Endothelial cell of umbilical vein (primary cell): ENCODE results near the gene STAT5A. TPM values are rescaled to one million over a fixed set of nuclear protein-coding genes. Genes with fewer than 3 reads are reported as not detected.

ENCODE experiments used
- BruUV-seq: library from RNA; stranded (reverse); fragments of 400-500 nt; replicated peaks from 2 replicates; lab custom pipeline; 2021; lab: Mats Ljungman, UMichigan
- CTCF ChIA-PET: fragments of 300-600, 350-600 bp; sonication (Branson Sonifier 250); formaldehyde crosslinking; loops from one replicate; lab custom pipeline; 2021; ENCODE audit warnings: antibody characterized with exemption, inconsistent platforms; lab: Charles Lee
- POLR2A ChIA-PET: fragments of 300-600, 350-600 bp; sonication (Branson Sonifier 250); formaldehyde crosslinking; loops from one replicate; lab custom pipeline; 2021; ENCODE audit warnings: antibody characterized with exemption, inconsistent platforms; lab: Charles Lee
- DNase-seq: peaks from one replicate; pipeline ENCODE4 v3.0.0-alpha.2; 2011; ENCODE audit warnings: low read depth, low spot score
- FAIRE-seq: peaks from 2 replicates; lab custom pipeline; 2011; peaks lifted over from hg19 to GRCh38; lab: Jason Lieb, UNC
- H2AFZ ChIP-seq: 2 replicates; pipeline ENCODE4 v1.6.0; 2012; ENCODE audit warnings: low read depth, low read length, control low read depth, inconsistent platforms
- H3K27ac ChIP-seq: 2 replicates; pipeline ENCODE4 v1.5.1; 2011; ENCODE audit warnings: low read depth, mild to moderate bottlenecking, control low read depth, low read length, moderate library complexity; ENCODE audit not compliant: insufficient read depth
- H3K27me3 ChIP-seq, 2 experiments: 2 replicates each; pipeline versions ENCODE4 v1.6.0 to v1.6.1; 2011; ENCODE audit warnings: low read length in 2 of 2, mixed read lengths in 1 of 2; ENCODE audit not compliant: control insufficient read depth in 2 of 2, insufficient read depth in 2 of 2
- H3K36me3 ChIP-seq, 2 experiments: 2 replicates in 1 of 2; 3 replicates in 1 of 2; pipeline ENCODE4 v1.5.1; 2011; ENCODE audit warnings: low read length in 2 of 2, mild to moderate bottlenecking in 1 of 2, moderate library complexity in 1 of 2; ENCODE audit not compliant: control insufficient read depth in 2 of 2, insufficient read depth in 2 of 2; ENCODE audit errors: extremely low read depth in 1 of 2
- H3K4me1 ChIP-seq: 3 replicates; pipeline ENCODE4 v1.5.1; 2011; ENCODE audit warnings: mild to moderate bottlenecking, low read length; ENCODE audit not compliant: control insufficient read depth, insufficient read depth; ENCODE audit errors: extremely low read depth
- H3K4me2 ChIP-seq: 2 replicates; pipeline ENCODE4 v1.6.1; 2011; ENCODE audit warnings: low read length, control low read depth, mixed read lengths; ENCODE audit not compliant: insufficient read depth
- H3K4me3 ChIP-seq, 3 experiments: fragments of 200-600 bp in 1 of 3; sonication (generic), shearing (Covaris generic) in 1 of 3; replicated peaks in 1 of 3; 2 replicates each; pipeline ENCODE4 v1.5.1; 2011 to 2016; ENCODE audit warnings: control low read depth in 3 of 3, low read length in 3 of 3, mild to moderate bottlenecking in 2 of 3, inconsistent platforms in 1 of 3, low read depth in 1 of 3, moderate library complexity in 1 of 3; ENCODE audit not compliant: insufficient read depth in 1 of 3
- H3K79me2 ChIP-seq: 2 replicates; pipeline ENCODE4 v1.6.0; 2012; ENCODE audit warnings: low read length, inconsistent platforms; ENCODE audit not compliant: control insufficient read depth, insufficient read depth
- H3K9ac ChIP-seq: replicated peaks from 2 replicates; pipeline ENCODE3; 2011; ENCODE audit warnings: low read length, control low read depth; ENCODE audit not compliant: insufficient read depth; ENCODE audit errors: extremely low read depth
- H3K9me1 ChIP-seq: replicated peaks from 3 replicates; pipeline ENCODE4 v1.6.0; 2011; ENCODE audit warnings: mild to moderate bottlenecking, low read length; ENCODE audit not compliant: control insufficient read depth, insufficient read depth; ENCODE audit errors: extremely low read depth
- H3K9me3 ChIP-seq: replicated peaks from 2 replicates; pipeline ENCODE4 v1.5.1; 2012; ENCODE audit warnings: low read length, inconsistent platforms; ENCODE audit not compliant: control insufficient read depth, insufficient read depth
- H4K20me1 ChIP-seq: replicated peaks from 2 replicates; pipeline ENCODE3; 2011; ENCODE audit warnings: mild to moderate bottlenecking, low read length; ENCODE audit not compliant: control insufficient read depth, insufficient read depth; ENCODE audit errors: extremely low read depth
- CTCF ChIP-seq, 2 donors: IDR thresholded peaks; 1 replicate in 1 of 2; 2 replicates in 1 of 2; pipeline ENCODE4 v1.5.1; 2011; ENCODE audit warnings: low read length in 2 of 2, mild to moderate bottlenecking in 2 of 2, moderate library complexity in 2 of 2, control low read depth in 1 of 2, inconsistent platforms in 1 of 2, low read depth in 1 of 2; ENCODE audit not compliant: insufficient read depth in 1 of 2; ENCODE audit errors: extremely low read depth in 1 of 2
- EZH2 ChIP-seq: IDR thresholded peaks from 2 replicates; pipeline ENCODE4 v1.6.1; 2012; ENCODE audit warnings: borderline replicate concordance, low read depth, mild to moderate bottlenecking, moderate library complexity, low read length, inconsistent platforms; ENCODE audit not compliant: severe bottlenecking
- FOS ChIP-seq: IDR thresholded peaks from 2 replicates; pipeline ENCODE4 v1.6.1; 2011; ENCODE audit warnings: mild to moderate bottlenecking, low read length, moderate library complexity, borderline replicate concordance; ENCODE audit not compliant: insufficient read depth
- GATA2 ChIP-seq: IDR thresholded peaks from 2 replicates; pipeline ENCODE4 v1.7.0; 2011; ENCODE audit warnings: low read depth, mild to moderate bottlenecking, moderate library complexity, mixed read lengths, low read length; ENCODE audit not compliant: insufficient read length, insufficient read depth
- JUN ChIP-seq: IDR thresholded peaks from 2 replicates; pipeline ENCODE4 v1.6.1; 2011; ENCODE audit warnings: borderline replicate concordance, low read depth; ENCODE audit not compliant: insufficient read length, insufficient read depth
- MAX ChIP-seq: IDR thresholded peaks from 2 replicates; pipeline ENCODE4 v1.6.1; 2011; ENCODE audit not compliant: insufficient read depth, insufficient read length
- MYC ChIP-seq: IDR thresholded peaks from one replicate; pipeline ENCODE4 v1.6.1; 2011; ENCODE audit warnings: mild to moderate bottlenecking, low read depth, low read length
- POLR2A ChIP-seq: IDR thresholded peaks from 2 replicates; pipeline ENCODE4 v1.6.1; 2012; ENCODE audit warnings: low read depth, mild to moderate bottlenecking, control low read depth, low read length
- POLR2AphosphoS5 ChIP-seq: IDR thresholded peaks from 2 replicates; pipeline ENCODE4 v1.6.1; 2012; ENCODE audit warnings: low read depth, mild to moderate bottlenecking, control low read depth, low read length, moderate library complexity; ENCODE audit not compliant: insufficient read depth
- dilution Hi-C: fragments of 300-500 bp; cut with MboI; formaldehyde crosslinking; loops from one replicate; pipeline ENCODE4 v1.15.0; 2019; ENCODE audit warnings: low sequenced_read_pairs; ENCODE audit not compliant: extremely low pct_ligation_motif_present
- intact Hi-C: fragments of 100-400 bp; cut with micrococcal nuclease; formaldehyde crosslinking; loops from one replicate; pipeline ENCODE4 v1.10.0; 2022
- polyA plus RNA-seq, 4 experiments: library from polyadenylated mRNA; depleted of rRNA in 3 of 4; stranded (reverse) in 3 of 4; unstranded in 1 of 4; fragments of >200 nt; gene quantifications; 2 replicates each; pipeline versions ENCODE4 v1.2.1 to v1.2.3, GENCODE V29; 2011 to 2012; ENCODE audit warnings: missing spikeins in 1 of 4
- total RNA-seq: library from RNA; stranded (reverse); gene quantifications from 2 replicates; pipeline ENCODE4 v1.2.3, GENCODE V29; 2021

Gene STAT5A
- total and polyA plus RNA-seq, 2 donors (not counting 3 experiments of a cell fraction or from before 2014, with no cell fraction given): 18.0 to 23.4 TPM

GRCh38 chr17:42272162-42272907 is 16.0 kb upstream of the STAT5A start:
- peaks cover 72% of the 10 kb centered on the region for H3K79me2 ChIP-seq
- intact Hi-C loops (loop anchor here (10.0 kb wide), 1 partner anchor 138 kb away; no protein-coding TSS in a partner anchor), dilution Hi-C loops (no loop called here)
- H3K36me3 ChIP-seq: no peaks in the 10 kb centered on the region
- H3K27ac ChIP-seq: no peak overlapping the region
- H3K9ac ChIP-seq: no peak overlapping the region
- H3K4me1 ChIP-seq: peaks cover 14% of the 10 kb centered on the region
- H3K4me2 ChIP-seq: no peak overlapping the region
- no peak overlapping the region for H3K4me3 ChIP-seq
- H3K9me1 ChIP-seq: no peaks in the 10 kb centered on the region
- H3K27me3 ChIP-seq: no peaks in the 10 kb centered on the region
- ChIA-PET POLR2A (no interaction called here), CTCF (interaction anchor here (1.6 kb wide), 1 partner anchor 50 kb away, joined by 5 read pairs; no protein-coding TSS in a partner anchor)
- H4K20me1 ChIP-seq: no peaks in the 10 kb centered on the region
- H3K9me3 ChIP-seq: no peaks in the 10 kb centered on the region
- H2AFZ ChIP-seq: no peak overlapping the region
- TF ChIP-seq CTCF (IDR thresholded peaks at IDR 0.05; ENCODE audit: extremely low read depth in 1 of 2, insufficient read depth in 1 of 2, low read depth in 1 of 2, low read length in 2 of 2) (no peak), POLR2A (no peak), JUN (no peak), FOS (no peak), EZH2 (no peak), POLR2AphosphoS5 (no peak), MYC (no peak), GATA2 (no peak), MAX (no peak)
- FAIRE-seq (no peak), DNase-seq (no peak)
- no TSS peak for BruUV-seq
